ENCODE measurements around the gene FOXP2.

DNA sequence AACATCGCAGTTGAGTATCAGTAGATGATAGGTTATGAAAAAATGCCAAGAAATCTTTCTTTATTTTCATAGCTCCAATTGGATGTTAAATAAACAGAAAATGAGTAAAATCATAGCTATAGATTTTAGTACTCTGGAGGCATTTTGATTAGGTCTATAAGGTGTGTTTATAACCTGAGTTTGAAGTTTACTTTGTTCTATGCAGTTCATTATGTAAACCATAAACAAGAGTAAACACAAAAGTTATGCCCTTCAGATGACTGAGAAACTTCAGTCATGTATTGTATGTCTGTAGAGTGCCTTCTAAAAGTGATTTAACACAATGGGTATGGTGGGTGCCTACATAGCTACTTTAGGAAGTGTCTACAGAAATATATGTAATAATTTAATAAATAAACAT is 13.6 kb downstream of the FOXP2 start:
- TF ChIP-seq, protein P1, sequence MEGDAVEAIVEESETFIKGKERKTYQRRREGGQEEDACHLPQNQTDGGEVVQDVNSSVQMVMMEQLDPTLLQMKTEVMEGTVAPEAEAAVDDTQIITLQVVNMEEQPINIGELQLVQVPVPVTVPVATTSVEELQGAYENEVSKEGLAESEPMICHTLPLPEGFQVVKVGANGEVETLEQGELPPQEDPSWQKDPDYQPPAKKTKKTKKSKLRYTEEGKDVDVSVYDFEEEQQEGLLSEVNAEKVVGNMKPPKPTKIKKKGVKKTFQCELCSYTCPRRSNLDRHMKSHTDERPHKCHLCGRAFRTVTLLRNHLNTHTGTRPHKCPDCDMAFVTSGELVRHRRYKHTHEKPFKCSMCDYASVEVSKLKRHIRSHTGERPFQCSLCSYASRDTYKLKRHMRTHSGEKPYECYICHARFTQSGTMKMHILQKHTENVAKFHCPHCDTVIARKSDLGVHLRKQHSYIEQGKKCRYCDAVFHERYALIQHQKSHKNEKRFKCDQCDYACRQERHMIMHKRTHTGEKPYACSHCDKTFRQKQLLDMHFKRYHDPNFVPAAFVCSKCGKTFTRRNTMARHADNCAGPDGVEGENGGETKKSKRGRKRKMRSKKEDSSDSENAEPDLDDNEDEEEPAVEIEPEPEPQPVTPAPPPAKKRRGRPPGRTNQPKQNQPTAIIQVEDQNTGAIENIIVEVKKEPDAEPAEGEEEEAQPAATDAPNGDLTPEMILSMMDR (IDR thresholded peaks at IDR 0.05): no peak
- no peak for TF ChIP-seq EP300 (IDR thresholded peaks at IDR 0.05)

All from gastroesophageal sphincter (tissue), 3 donors.